Suprapubic skin (tissue), 4 donors: ENCODE measurements around the gene ROBO1.

Experiments
- EP300 ChIP-seq: sonication (generic); formaldehyde crosslinking; IDR thresholded peaks from one replicate; pipeline ENCODE4 v1.6.1; 2017; ENCODE audit warnings: antibody characterized with exemption
- POLR2A ChIP-seq, 2 donors: fragments of 450-650 bp; IDR thresholded peaks; one replicate each; pipeline ENCODE4 v1.6.1; 2017; ENCODE audit warnings: antibody characterized with exemption in 2 of 2, mild to moderate bottlenecking in 2 of 2, moderate library complexity in 2 of 2
- POLR2AphosphoS5 ChIP-seq, 3 donors: sonication (generic); formaldehyde crosslinking; IDR thresholded peaks; one replicate each; pipeline ENCODE4 v1.6.1; 2017; ENCODE audit warnings: antibody characterized with exemption in 3 of 3
- TF ChIP-seq, protein P1 (sequence below), 2 donors: fragments of 200-600 bp in 1 of 2; fragments of 450-650 bp in 1 of 2; sonication (generic) in 1 of 2; IDR thresholded peaks; one replicate each; pipeline ENCODE4 v1.5.1; 2016 to 2019; ENCODE audit warnings: antibody characterized with exemption in 2 of 2, mild to moderate bottlenecking in 1 of 2, moderate library complexity in 1 of 2

DNA sequence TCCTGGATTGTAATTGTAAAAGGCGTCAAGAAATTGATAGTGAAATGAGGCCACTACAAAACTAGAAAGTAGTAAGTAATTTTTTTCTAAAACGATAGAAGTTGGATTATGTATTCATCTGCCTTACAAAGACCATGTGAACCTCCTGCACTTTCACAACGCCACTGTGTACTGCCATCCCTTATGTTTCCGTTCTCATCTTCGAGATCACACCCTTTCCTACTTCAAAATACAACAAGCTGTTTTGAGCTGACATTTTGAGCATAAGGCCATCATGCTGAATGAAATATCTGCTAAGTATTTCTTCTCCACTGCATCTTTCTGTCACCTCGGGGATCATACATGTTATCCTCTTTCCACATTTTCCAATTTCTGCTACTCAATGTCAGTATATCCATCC is 885.5 kb downstream of the ROBO1 start:
- TF ChIP-seq, protein P1, sequence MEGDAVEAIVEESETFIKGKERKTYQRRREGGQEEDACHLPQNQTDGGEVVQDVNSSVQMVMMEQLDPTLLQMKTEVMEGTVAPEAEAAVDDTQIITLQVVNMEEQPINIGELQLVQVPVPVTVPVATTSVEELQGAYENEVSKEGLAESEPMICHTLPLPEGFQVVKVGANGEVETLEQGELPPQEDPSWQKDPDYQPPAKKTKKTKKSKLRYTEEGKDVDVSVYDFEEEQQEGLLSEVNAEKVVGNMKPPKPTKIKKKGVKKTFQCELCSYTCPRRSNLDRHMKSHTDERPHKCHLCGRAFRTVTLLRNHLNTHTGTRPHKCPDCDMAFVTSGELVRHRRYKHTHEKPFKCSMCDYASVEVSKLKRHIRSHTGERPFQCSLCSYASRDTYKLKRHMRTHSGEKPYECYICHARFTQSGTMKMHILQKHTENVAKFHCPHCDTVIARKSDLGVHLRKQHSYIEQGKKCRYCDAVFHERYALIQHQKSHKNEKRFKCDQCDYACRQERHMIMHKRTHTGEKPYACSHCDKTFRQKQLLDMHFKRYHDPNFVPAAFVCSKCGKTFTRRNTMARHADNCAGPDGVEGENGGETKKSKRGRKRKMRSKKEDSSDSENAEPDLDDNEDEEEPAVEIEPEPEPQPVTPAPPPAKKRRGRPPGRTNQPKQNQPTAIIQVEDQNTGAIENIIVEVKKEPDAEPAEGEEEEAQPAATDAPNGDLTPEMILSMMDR (IDR thresholded peaks at IDR 0.05): no peak
- no peak for TF ChIP-seq POLR2AphosphoS5 (IDR thresholded peaks at IDR 0.05)
- no peak for TF ChIP-seq POLR2A (IDR thresholded peaks at IDR 0.05)
- TF ChIP-seq EP300: no peak
